Measurements from ENCODE around the gene RPS18. TPM values are rescaled to one million over a fixed set of nuclear protein-coding genes. Genes with fewer than 3 reads are reported as not detected.
A peak's percentile ranks its signal among the peaks of the same experiment; 100 is the strongest.
"Not testable (repeated sequence)": the region's sequence is repeated elsewhere in the genome, so short reads cannot be mapped to it uniquely, and the experiment has no call there.

The RPS18 gene
- polyA plus RNA-seq, 2 donors = 7,154 to 7,464 TPM

DNA sequence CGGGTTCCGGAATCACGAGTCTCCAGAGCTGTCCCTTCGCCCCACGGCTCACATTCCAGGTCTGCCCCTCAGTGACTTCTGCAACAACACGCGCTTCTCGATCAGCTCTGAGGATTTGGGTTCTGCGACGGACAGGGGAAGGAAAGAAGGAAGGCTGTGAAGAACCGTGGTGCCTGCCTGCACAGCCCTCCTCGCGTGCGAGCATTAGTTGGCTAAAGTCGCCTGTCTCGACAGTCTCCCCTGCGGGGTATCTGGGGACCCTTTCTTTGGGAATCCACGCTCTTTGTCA is 23.3 kb upstream of the RPS18 start:
- H3K36me3 ChIP-seq (ENCODE audit: control insufficient read depth in 2 of 2, insufficient read depth in 2 of 2, low read length in 1 of 2) = peaks cover 0 to 4% of the 10 kb centered on the region in 2 donors
- no peaks in the 10 kb centered on the region for H3K27me3 ChIP-seq (ENCODE audit: control insufficient read depth in 1 of 2, insufficient read depth in 2 of 2, low read length in 2 of 2)
- peaks cover 7 to 12% of the 10 kb centered on the region in 2 donors for H3K4me1 ChIP-seq (ENCODE audit: control insufficient read depth in 2 of 2, insufficient read depth in 2 of 2, low read length in 1 of 2)
- H3K27ac ChIP-seq (ENCODE audit: low read depth in 2 of 2, low read length in 1 of 2) = peak overlapping the region; percentile 85 to 97
- peak overlapping the region; percentile 35 to 51 for H3K4me3 ChIP-seq (ENCODE audit: low read depth in 1 of 2, low read length in 2 of 2)
- no peaks in the 10 kb centered on the region for H3K9me3 ChIP-seq (ENCODE audit: control insufficient read depth in 2 of 2, insufficient read depth in 1 of 2, low read depth in 1 of 2, low read length in 1 of 2)
- WGBS, 2 donors = 0 to 1% methylated on average over 18 of the region's 18 CpGs

GRCh38 chr6:33248932-33249731 is 22.7 kb upstream of the RPS18 start:
- Histone ChIP-seq H3K4me3 (ENCODE audit: low read depth in 1 of 2, low read length in 2 of 2) (peak overlapping the region; percentile 59 to 62), H3K9me3 (ENCODE audit: control insufficient read depth in 2 of 2, insufficient read depth in 1 of 2, low read depth in 1 of 2, low read length in 1 of 2) (no peaks in the 10 kb centered on the region), H3K27me3 (ENCODE audit: control insufficient read depth in 1 of 2, insufficient read depth in 2 of 2, low read length in 2 of 2) (no peaks in the 10 kb centered on the region), H3K4me1 (ENCODE audit: control insufficient read depth in 2 of 2, insufficient read depth in 2 of 2, low read length in 1 of 2) (peaks cover 7 to 12% of the 10 kb centered on the region in 2 donors), H3K27ac (ENCODE audit: low read depth in 2 of 2, low read length in 1 of 2) (peak overlapping the region; percentile 96 to 99), H3K36me3 (ENCODE audit: control insufficient read depth in 2 of 2, insufficient read depth in 2 of 2, low read length in 1 of 2) (peaks cover 0 to 4% of the 10 kb centered on the region in 2 donors)
- 0 to 1% methylated on average over 58 of the region's 58 CpGs for WGBS, 2 donors

DNA sequence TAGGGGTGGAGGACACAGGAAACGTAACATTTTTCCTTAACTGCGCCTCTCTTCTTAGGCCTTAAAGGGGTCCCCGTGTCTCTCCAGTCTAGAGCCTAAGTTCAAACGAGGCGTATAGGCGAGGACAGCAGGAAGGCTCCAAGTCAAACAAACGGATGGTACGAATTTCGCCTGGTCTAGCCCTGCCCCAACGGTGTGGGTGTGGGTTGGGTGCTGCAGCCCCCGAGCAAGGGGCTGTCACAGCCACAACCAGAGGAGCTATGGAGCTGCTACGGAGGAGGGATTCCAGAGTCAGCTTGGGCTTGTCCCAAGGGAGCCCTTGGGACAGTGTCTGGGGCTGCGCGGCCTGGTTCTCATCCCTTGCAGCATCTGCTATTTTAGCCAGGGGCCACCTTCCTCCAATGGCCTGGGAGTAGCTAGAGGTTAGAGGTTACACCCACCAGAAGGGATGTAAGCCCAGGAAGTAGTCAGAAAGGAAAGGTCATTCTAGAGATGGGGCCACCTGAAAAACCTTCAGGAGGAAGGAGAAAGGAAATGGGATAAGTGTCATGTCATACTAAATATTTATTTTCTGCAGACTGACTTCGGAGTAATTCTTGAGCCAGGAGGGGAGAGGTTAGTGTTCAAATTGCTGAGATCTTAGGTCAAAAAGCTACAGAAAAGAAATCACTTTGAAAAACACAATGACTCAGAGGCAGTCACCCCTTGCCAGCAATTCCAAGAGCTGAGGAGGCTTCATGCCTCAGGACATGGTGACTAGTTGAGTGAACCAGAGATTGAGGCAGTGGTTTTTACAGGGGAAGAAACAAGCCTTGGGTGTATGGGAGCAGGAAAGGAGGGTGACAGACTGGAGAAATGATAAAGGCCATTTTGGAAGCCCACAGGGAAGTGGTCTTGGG is 21.9 kb upstream of the RPS18 start:
- H3K36me3 ChIP-seq (ENCODE audit: control insufficient read depth in 2 of 2, insufficient read depth in 2 of 2, low read length in 1 of 2) = peaks cover 0 to 4% of the 10 kb centered on the region in 2 donors
- H3K9me3 ChIP-seq (ENCODE audit: control insufficient read depth in 2 of 2, insufficient read depth in 1 of 2, low read depth in 1 of 2, low read length in 1 of 2) = no peaks in the 10 kb centered on the region
- WGBS, 2 donors = 10 to 18% methylated on average over 15 of the region's 15 CpGs
- no peaks in the 10 kb centered on the region for H3K27me3 ChIP-seq (ENCODE audit: control insufficient read depth in 1 of 2, insufficient read depth in 2 of 2, low read length in 2 of 2)
- H3K4me3 ChIP-seq (ENCODE audit: low read depth in 1 of 2, low read length in 2 of 2) = peak overlapping the region; percentile 59 to 62
- H3K4me1 ChIP-seq (ENCODE audit: control insufficient read depth in 2 of 2, insufficient read depth in 2 of 2, low read length in 1 of 2) = peaks cover 7 to 12% of the 10 kb centered on the region in 2 donors
- peak overlapping the region; percentile 96 to 99 for H3K27ac ChIP-seq (ENCODE audit: low read depth in 2 of 2, low read length in 1 of 2)

DNA sequence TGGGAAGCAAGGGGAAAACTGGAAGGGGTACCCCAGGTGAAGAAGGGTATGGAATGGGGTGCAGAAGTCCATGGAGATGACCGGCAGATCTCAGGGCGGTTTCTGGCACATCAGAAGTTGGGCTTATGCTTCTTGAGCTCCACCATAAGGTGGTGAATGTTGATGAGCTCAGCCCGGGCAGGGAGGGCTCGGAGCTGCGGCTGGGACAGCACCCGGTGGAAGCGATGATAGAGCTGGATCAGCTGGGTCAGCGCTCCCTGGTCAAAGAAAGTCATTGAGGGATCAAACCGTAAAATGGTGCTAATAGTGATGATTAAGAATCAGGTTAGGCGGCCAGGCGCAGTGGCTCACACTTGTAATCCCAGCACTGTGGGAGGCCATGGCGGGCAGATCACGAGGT is 21.1 kb upstream of the RPS18 start:
- H3K27me3 ChIP-seq (ENCODE audit: control insufficient read depth in 1 of 2, insufficient read depth in 2 of 2, low read length in 2 of 2) = no peaks in the 10 kb centered on the region
- H3K4me3 ChIP-seq (ENCODE audit: low read depth in 1 of 2, low read length in 2 of 2) = no peak overlapping the region
- H3K4me1 ChIP-seq (ENCODE audit: control insufficient read depth in 2 of 2, insufficient read depth in 2 of 2, low read length in 1 of 2) = peaks cover 7 to 12% of the 10 kb centered on the region in 2 donors
- 91 to 97% methylated on average over 13 of the region's 13 CpGs for WGBS, 2 donors
- no peaks in the 10 kb centered on the region for H3K9me3 ChIP-seq (ENCODE audit: control insufficient read depth in 2 of 2, insufficient read depth in 1 of 2, low read depth in 1 of 2, low read length in 1 of 2)
- H3K36me3 ChIP-seq (ENCODE audit: control insufficient read depth in 2 of 2, insufficient read depth in 2 of 2, low read length in 1 of 2) = peaks cover 0 to 4% of the 10 kb centered on the region in 2 donors
- H3K27ac ChIP-seq (ENCODE audit: low read depth in 2 of 2, low read length in 1 of 2) = peak overlapping the region; percentile 11 to 99

DNA sequence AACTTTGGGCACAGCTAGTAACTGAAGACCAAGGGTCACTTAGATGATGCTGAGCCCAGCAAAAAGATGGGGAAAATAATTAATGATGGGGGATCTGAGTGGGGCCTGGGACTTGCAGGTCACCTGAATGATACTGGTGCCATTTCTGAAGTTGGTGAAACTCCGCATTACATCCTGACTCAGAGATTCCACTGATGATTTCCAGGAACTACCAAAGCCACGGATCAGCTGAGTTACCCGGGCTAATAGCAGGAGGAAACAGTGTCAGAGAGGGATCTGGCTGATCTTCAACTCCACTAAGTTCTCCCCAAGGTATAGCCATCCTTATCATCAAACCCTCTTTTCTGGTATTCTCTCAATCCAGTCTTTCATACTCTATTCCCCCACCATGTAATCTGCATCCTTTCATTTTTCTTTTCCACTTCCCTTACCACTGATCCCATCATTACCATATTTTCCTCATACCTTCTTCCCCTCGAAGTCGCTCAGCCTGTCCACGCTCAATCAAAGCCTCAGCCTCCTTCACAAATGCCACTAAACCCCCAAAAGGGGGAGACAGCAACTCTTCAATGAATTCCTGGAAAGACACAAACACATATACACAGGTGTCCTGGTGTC is 20.4 kb upstream of the RPS18 start:
- H3K36me3 ChIP-seq (ENCODE audit: control insufficient read depth in 2 of 2, insufficient read depth in 2 of 2, low read length in 1 of 2) = peaks cover 0 to 4% of the 10 kb centered on the region in 2 donors
- 84 to 86% methylated on average over 6 of the region's 6 CpGs for WGBS, 2 donors
- no peaks in the 10 kb centered on the region for H3K9me3 ChIP-seq (ENCODE audit: control insufficient read depth in 2 of 2, insufficient read depth in 1 of 2, low read depth in 1 of 2, low read length in 1 of 2)
- H3K27ac ChIP-seq (ENCODE audit: low read depth in 2 of 2, low read length in 1 of 2) = no peak overlapping the region
- H3K4me1 ChIP-seq (ENCODE audit: control insufficient read depth in 2 of 2, insufficient read depth in 2 of 2, low read length in 1 of 2) = peaks cover 7 to 12% of the 10 kb centered on the region in 2 donors
- no peaks in the 10 kb centered on the region for H3K27me3 ChIP-seq (ENCODE audit: control insufficient read depth in 1 of 2, insufficient read depth in 2 of 2, low read length in 2 of 2)
- H3K4me3 ChIP-seq (ENCODE audit: low read depth in 1 of 2, low read length in 2 of 2) = no peak overlapping the region

- H3K4me1 ChIP-seq (ENCODE audit: control insufficient read depth in 2 of 2, insufficient read depth in 2 of 2, low read length in 1 of 2) = peaks cover 7 to 12% of the 10 kb centered on the region in 2 donors
- no peaks in the 10 kb centered on the region for H3K9me3 ChIP-seq (ENCODE audit: control insufficient read depth in 2 of 2, insufficient read depth in 1 of 2, low read depth in 1 of 2, low read length in 1 of 2)
- H3K27ac ChIP-seq (ENCODE audit: low read depth in 2 of 2, low read length in 1 of 2) = no peak overlapping the region
- H3K4me3 ChIP-seq (ENCODE audit: low read depth in 1 of 2, low read length in 2 of 2) = no peak overlapping the region
- H3K27me3 ChIP-seq (ENCODE audit: control insufficient read depth in 1 of 2, insufficient read depth in 2 of 2, low read length in 2 of 2) = no peaks in the 10 kb centered on the region
- H3K36me3 ChIP-seq (ENCODE audit: control insufficient read depth in 2 of 2, insufficient read depth in 2 of 2, low read length in 1 of 2) = peaks cover 0 to 4% of the 10 kb centered on the region in 2 donors
Measured at GRCh38 chr6:33252759-33253158, 19.1 kb upstream of the RPS18 start.

DNA sequence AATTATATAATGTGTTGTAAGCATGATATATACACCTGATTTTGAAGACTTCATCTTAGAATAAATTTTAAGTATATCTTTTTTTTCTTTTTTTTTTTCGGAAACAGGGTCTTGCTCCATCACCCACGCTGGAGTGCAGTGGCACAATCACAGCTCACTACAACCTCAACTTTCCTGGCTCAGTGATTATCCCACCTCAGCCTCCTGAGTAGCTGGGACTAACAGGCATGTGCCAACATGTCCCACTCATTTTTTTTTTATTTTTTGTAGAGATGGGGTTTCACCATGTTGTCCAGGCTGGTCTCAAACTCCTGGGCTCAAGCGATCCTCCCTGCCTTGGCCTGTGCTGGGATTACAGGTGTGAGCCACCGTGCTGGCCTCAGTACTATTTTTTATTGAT is 17.3 kb upstream of the RPS18 start:
- Histone ChIP-seq H3K27me3 (ENCODE audit: control insufficient read depth in 1 of 2, insufficient read depth in 2 of 2, low read length in 2 of 2) (no peaks in the 10 kb centered on the region), H3K27ac (ENCODE audit: low read depth in 2 of 2, low read length in 1 of 2) (no peak overlapping the region), H3K9me3 (ENCODE audit: control insufficient read depth in 2 of 2, insufficient read depth in 1 of 2, low read depth in 1 of 2, low read length in 1 of 2) (no peaks in the 10 kb centered on the region), H3K4me1 (ENCODE audit: control insufficient read depth in 2 of 2, insufficient read depth in 2 of 2, low read length in 1 of 2) (peaks cover 5 to 11% of the 10 kb centered on the region in 2 donors), H3K36me3 (ENCODE audit: control insufficient read depth in 2 of 2, insufficient read depth in 2 of 2, low read length in 1 of 2) (peaks cover 0 to 7% of the 10 kb centered on the region in 2 donors), H3K4me3 (ENCODE audit: low read depth in 1 of 2, low read length in 2 of 2) (no peak overlapping the region)
- WGBS, 2 donors = 87 to 93% methylated on average over 4 of the region's 4 CpGs

DNA sequence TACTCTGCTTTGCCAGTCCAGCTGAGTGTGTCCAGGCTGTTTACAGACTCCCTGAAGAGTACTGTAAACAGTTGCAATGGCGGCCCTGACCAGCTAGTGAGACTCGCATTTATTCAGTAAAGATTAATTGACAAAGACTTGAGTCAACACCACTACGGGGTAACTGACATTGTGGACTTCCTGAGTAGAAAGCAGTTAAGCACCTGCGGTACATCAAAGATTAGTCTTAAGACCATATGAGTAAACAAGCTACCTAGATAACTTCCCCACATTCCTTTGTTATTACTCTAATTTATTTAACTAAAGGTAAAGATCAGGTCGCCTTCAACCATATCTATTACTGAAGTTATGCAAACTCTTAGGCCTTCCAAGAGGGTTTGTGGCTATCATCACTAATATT is 12.8 kb upstream of the RPS18 start:
- Histone ChIP-seq H3K4me1 (ENCODE audit: control insufficient read depth in 2 of 2, insufficient read depth in 2 of 2, low read length in 1 of 2) (no peaks in the 10 kb centered on the region), H3K4me3 (ENCODE audit: low read depth in 1 of 2, low read length in 2 of 2) (no peak overlapping the region), H3K9me3 (ENCODE audit: control insufficient read depth in 2 of 2, insufficient read depth in 1 of 2, low read depth in 1 of 2, low read length in 1 of 2) (no peaks in the 10 kb centered on the region), H3K27ac (ENCODE audit: low read depth in 2 of 2, low read length in 1 of 2) (no peak overlapping the region), H3K36me3 (ENCODE audit: control insufficient read depth in 2 of 2, insufficient read depth in 2 of 2, low read length in 1 of 2) (peaks cover 0 to 10% of the 10 kb centered on the region in 2 donors), H3K27me3 (ENCODE audit: control insufficient read depth in 1 of 2, insufficient read depth in 2 of 2, low read length in 2 of 2) (no peaks in the 10 kb centered on the region)
- WGBS, 2 donors = 66 to 78% methylated on average over 5 of the region's 5 CpGs

DNA sequence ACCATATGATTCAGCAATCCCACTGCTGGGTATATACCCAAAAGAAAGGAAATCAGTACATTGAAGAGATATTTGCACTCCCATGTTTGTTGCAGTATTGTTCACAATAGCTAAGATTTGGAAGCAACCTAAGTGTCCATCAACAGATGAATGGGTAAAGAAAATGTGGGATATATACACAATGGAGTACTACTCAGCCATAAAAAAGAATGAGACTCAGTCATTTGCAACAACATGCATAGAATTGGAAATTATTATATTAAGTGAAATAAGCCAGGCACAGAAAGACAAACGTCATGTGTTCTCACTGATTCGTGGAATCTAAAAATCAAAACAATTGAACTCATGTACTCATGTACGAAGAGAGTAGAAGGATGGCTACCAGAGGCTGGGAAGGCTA is 9.4 kb upstream of the RPS18 start:
- H3K4me3 ChIP-seq (ENCODE audit: low read depth in 1 of 2, low read length in 2 of 2); H3K27ac ChIP-seq (ENCODE audit: low read depth in 2 of 2, low read length in 1 of 2); H3K4me1 ChIP-seq (ENCODE audit: control insufficient read depth in 2 of 2, insufficient read depth in 2 of 2, low read length in 1 of 2); H3K27me3 ChIP-seq (ENCODE audit: control insufficient read depth in 1 of 2, insufficient read depth in 2 of 2, low read length in 2 of 2); H3K9me3 ChIP-seq (ENCODE audit: control insufficient read depth in 2 of 2, insufficient read depth in 1 of 2, low read depth in 1 of 2, low read length in 1 of 2): not testable (repeated sequence)
- peaks cover 0 to 31% of the 10 kb centered on the region in 2 donors for H3K36me3 ChIP-seq (ENCODE audit: control insufficient read depth in 2 of 2, insufficient read depth in 2 of 2, low read length in 1 of 2)
- 96% methylated on average over 3 of the region's 3 CpGs for WGBS, 2 donors

Data from esophagus (tissue), 2 donors.